Psoas muscle (tissue), 8 donors: ENCODE measurements around the gene LRP10. TPM values are rescaled to one million over a fixed set of nuclear protein-coding genes. Genes with fewer than 3 reads are reported as not detected.
A peak's percentile ranks its signal among the peaks of the same experiment; 100 is the strongest.

Experiments
- ATAC-seq, 4 donors: fragments of 200-7000 bp; cut with Tn5 transposase; one replicate each; pipeline ENCODE4 v1.9.1; 2020; ENCODE audit warnings: moderate library complexity in 3 of 4, mild to moderate bottlenecking in 2 of 4
- DNase-seq, 2 donors: peaks; one replicate each; pipeline ENCODE4 v3.0.0-alpha.2; 2020
- H3K27ac ChIP-seq: fragments of 200-600 bp; one replicate; pipeline ENCODE4 v1.8.0; 2022
- H3K27me3 ChIP-seq, 3 donors: fragments of 200-600 bp in 1 of 3; one replicate each; pipeline versions ENCODE4 v1.6.1 to v1.8.0; 2013 to 2022; ENCODE audit warnings: low read length in 2 of 3, mild to moderate bottlenecking in 2 of 3, moderate library complexity in 1 of 3; ENCODE audit not compliant: insufficient read depth in 3 of 3
- H3K36me3 ChIP-seq, 2 donors: fragments of 200-600 bp in 1 of 2; one replicate each; pipeline versions ENCODE4 v1.6.1 to v1.8.0; 2013 to 2022; ENCODE audit warnings: low read depth in 1 of 2, mild to moderate bottlenecking in 1 of 2, moderate library complexity in 1 of 2; ENCODE audit not compliant: insufficient read depth in 1 of 2
- H3K4me1 ChIP-seq: fragments of 200-600 bp; one replicate; pipeline ENCODE4 v1.8.0; 2022
- H3K4me3 ChIP-seq: fragments of 200-600 bp; one replicate; pipeline ENCODE4 v1.8.0; 2022; ENCODE audit warnings: mild to moderate bottlenecking
- H3K9me3 ChIP-seq: fragments of 200-600 bp; one replicate; pipeline ENCODE4 v1.8.0; 2022
- CTCF ChIP-seq: fragments of 200-600 bp; IDR thresholded peaks from one replicate; pipeline ENCODE4 v1.8.0; 2022; ENCODE audit warnings: antibody characterized with exemption
- WGBS, 3 donors: extraction: QIAGEN DNeasy Blood & Tissue Kit; methylation state at CpG; one replicate each; pipeline versions ENCODE4 v1.1.6 to v1.1.7; 2013; 5-methylcytosine and 5-hydroxymethylcytosine counted together
- intact Hi-C, 2 donors: fragments of 100-400 bp; cut with DNase I; formaldehyde crosslinking; loops; one replicate each; pipeline versions ENCODE4 v1.11.0 to v1.14.2; 2022
- polyA plus RNA-seq, 3 donors: library from polyadenylated mRNA; stranded (reverse); fragments of 200-250 nt; gene quantifications; one replicate each; pipeline ENCODE4 v1.2.3, GENCODE V29; 2013
- total RNA-seq, 4 donors: library from RNA; stranded (reverse); fragmentation: NEBNext Ultra II Directional in 2 of 4; extraction: Animal tissue kit (Norgen Biotek cat#: 25700) in 2 of 4; gene quantifications; one replicate each; pipeline versions ENCODE4 v1.2.1 to v1.2.4, GENCODE V29; 2021 to 2023
- donor health status: healthy with polysubstance abuse.
- donor health status: DM: no; HTN: no; CAD: no; lungs with moderate emphysema.
- donor health status: Bipolar disorder and iron deficiency.
- donor health status: healthy.
- donor health status: DM: yes; HTN: yes; CAD: no.
- donor health status: DM: no; HTN: no; CAD: no.
- donor health status: DM: no; HTN: no; CAD: no.
- donor health status: DM: yes; HTN: yes; CAD: no.

LRP10 gene
- total and polyA plus RNA-seq, 7 donors, result 18.1 to 50.6 (median 33.1) TPM

- peak; percentile 46 for TF ChIP-seq CTCF
- DNase-seq (no peak), ATAC-seq (peak; percentile 58 to 79 (median 65))
- H3K4me1 ChIP-seq, result no peaks in the 10 kb centered on the region
- WGBS, 3 donors, result 38 to 59% (median 57%) methylated on average over 3 of the region's 3 CpGs
- H3K27me3 ChIP-seq, result no peaks in the 10 kb centered on the region
- H3K9me3 ChIP-seq, result no peaks in the 10 kb centered on the region
- no peak overlapping the region for H3K27ac ChIP-seq
- intact Hi-C loops, result loop anchor here in 1 of 2 donors (2.0 kb wide), 1 partner anchor 27 kb away; no protein-coding TSS in a partner anchor
- H3K4me3 ChIP-seq, result no peak overlapping the region
- peaks cover 13 to 53% of the 10 kb centered on the region in 2 donors for H3K36me3 ChIP-seq
Measured at GRCh38 chr14:22900081-22900799, 28.7 kb downstream of the LRP10 start.

GRCh38 chr14:22901799-22902198 lies 30.3 kb downstream of the LRP10 start:
- 91 to 95% (median 94%) methylated on average over 7 of the region's 7 CpGs for WGBS, 3 donors
- no peaks in the 10 kb centered on the region for H3K4me1 ChIP-seq
- intact Hi-C loops, result loop anchor here in 1 of 2 donors (2.0 kb wide), 1 partner anchor 29 kb away; no protein-coding TSS in a partner anchor
- H3K4me3 ChIP-seq, result no peak overlapping the region
- H3K36me3 ChIP-seq, result peaks cover 13 to 69% of the 10 kb centered on the region in 2 donors
- H3K9me3 ChIP-seq, result no peaks in the 10 kb centered on the region
- ATAC-seq (no peak), DNase-seq (no peak)
- no peaks in the 10 kb centered on the region for H3K27me3 ChIP-seq
- no peak overlapping the region for H3K27ac ChIP-seq
- no peak for TF ChIP-seq CTCF

- no peaks in the 10 kb centered on the region for H3K4me1 ChIP-seq
- TF ChIP-seq CTCF, result no peak
- peaks cover 13 to 88% of the 10 kb centered on the region in 2 donors for H3K36me3 ChIP-seq
- no peak overlapping the region for H3K4me3 ChIP-seq
- H3K27ac ChIP-seq, result no peak overlapping the region
- WGBS, 3 donors, result 91 to 100% (median 96%) methylated on average over 2 of the region's 2 CpGs
- no peak for ATAC-seq
- H3K27me3 ChIP-seq, result no peaks in the 10 kb centered on the region
- DNase-seq, result no peak
- intact Hi-C loops, result no loop called here
- no peaks in the 10 kb centered on the region for H3K9me3 ChIP-seq
Measured at GRCh38 chr14:22903742-22904087, 32.2 kb downstream of the LRP10 start.

GRCh38 chr14:22905627-22906026 lies 34.1 kb downstream of the LRP10 start:
- no peak overlapping the region for H3K27ac ChIP-seq
- 92 to 97% (median 92%) methylated on average over 4 of the region's 4 CpGs for WGBS, 3 donors
- H3K27me3 ChIP-seq, result no peaks in the 10 kb centered on the region
- H3K9me3 ChIP-seq, result no peaks in the 10 kb centered on the region
- H3K4me1 ChIP-seq, result no peaks in the 10 kb centered on the region
- intact Hi-C loops, result no loop called here
- DNase-seq, result no peak
- no peak for ATAC-seq
- peaks cover 13 to 97% of the 10 kb centered on the region in 2 donors for H3K36me3 ChIP-seq
- H3K4me3 ChIP-seq, result no peak overlapping the region
- no peak for TF ChIP-seq CTCF

- 95 to 98% (median 96%) methylated on average over 20 of the region's 20 CpGs for WGBS, 3 donors
- H3K4me3 ChIP-seq, result no peak overlapping the region
- DNase-seq (no peak), ATAC-seq (no peak)
- no peaks in the 10 kb centered on the region for H3K9me3 ChIP-seq
- no peak overlapping the region for H3K27ac ChIP-seq
- no peaks in the 10 kb centered on the region for H3K27me3 ChIP-seq
- intact Hi-C loops, result no loop called here
- peaks cover 13 to 97% of the 10 kb centered on the region in 2 donors for H3K36me3 ChIP-seq
- H3K4me1 ChIP-seq, result peaks cover 2% of the 10 kb centered on the region
- TF ChIP-seq CTCF, result no peak
Measured at GRCh38 chr14:22906073-22906472, 34.5 kb downstream of the LRP10 start.
